HepG2 (cell line): ENCODE data around the gene IMPDH1. TPM values are rescaled to one million over a fixed set of nuclear protein-coding genes. Genes with fewer than 3 reads are reported as not detected.

Experiments used
- ATAC-seq: fragments of 200-7000 bp; cut with Tn5 transposase; 3 replicates; pipeline ENCODE4 v1.9.1; 2020; ENCODE audit warnings: mild to moderate bottlenecking, moderate library complexity
- BruUV-seq: library from RNA; stranded (reverse); fragments of 400-500 nt; replicated peaks from 2 replicates; lab custom pipeline; 2021; lab: Mats Ljungman, UMichigan
- CTCF ChIA-PET: fragments of 300-600 bp; formaldehyde crosslinking; extraction: SDS; loops from one replicate; lab custom pipeline; 2021; ENCODE audit warnings: low total read pairs, inconsistent platforms, low intra/inter-chr PET ratio; lab: Yijun Ruan, JAX
- POLR2A ChIA-PET: fragments of 350-600 bp; sonication (Branson Sonifier 250); formaldehyde crosslinking; loops from one replicate; lab custom pipeline; 2020; ENCODE audit warnings: antibody characterized with exemption, inconsistent platforms; lab: Yijun Ruan, JAX
- DNase-seq: peaks from one replicate; pipeline ENCODE4 v3.0.0-alpha.2; 2015; ENCODE audit warnings: low spot score
- FAIRE-seq: peaks from 3 replicates; lab custom pipeline; 2011; peaks lifted over from hg19 to GRCh38; lab: Jason Lieb, UNC
- H2AFZ ChIP-seq: one replicate; pipeline ENCODE4 v1.6.1; 2011; ENCODE audit warnings: low read length, inconsistent platforms
- H3K27ac ChIP-seq: fragments of 300-600 bp; 3 replicates; pipeline ENCODE4 v1.8.0; 2011; ENCODE audit warnings: mixed run types, mild to moderate bottlenecking, mixed read lengths, low read length, inconsistent platforms; ENCODE audit not compliant: insufficient read depth; ENCODE audit errors: extremely low read length
- H3K27me3 ChIP-seq, 2 experiments: fragments of 200-600 bp in 1 of 2; 2 replicates in 1 of 2; 3 replicates in 1 of 2; pipeline versions ENCODE4 v1.6.0 to v1.8.0; 2011; ENCODE audit warnings: low read length in 2 of 2, mild to moderate bottlenecking in 2 of 2, moderate library complexity in 2 of 2, inconsistent platforms in 1 of 2; ENCODE audit not compliant: insufficient read depth in 2 of 2, control insufficient read depth in 1 of 2
- H3K36me3 ChIP-seq, 2 experiments: fragments of 200-600 bp in 1 of 2; replicated peaks in 1 of 2; 2 replicates in 1 of 2; 3 replicates in 1 of 2; pipeline versions ENCODE4 v1.5.1 to v1.8.0; 2011; ENCODE audit warnings: low read length in 2 of 2, inconsistent platforms in 1 of 2; ENCODE audit not compliant: insufficient read depth in 2 of 2, control insufficient read depth in 1 of 2
- H3K4me1 ChIP-seq: 2 replicates; pipeline ENCODE4 v1.5.1; 2012; ENCODE audit warnings: low read length, inconsistent platforms; ENCODE audit not compliant: insufficient read depth
- H3K4me2 ChIP-seq: 2 replicates; pipeline ENCODE4 v1.6.0; 2011; ENCODE audit warnings: low read depth, low read length, inconsistent platforms
- H3K4me3 ChIP-seq, 3 experiments: fragments of 200-600 bp in 1 of 3; sonication (generic), shearing (Covaris generic) in 1 of 3; replicated peaks in 1 of 3; 2 replicates each; pipeline ENCODE4 v1.5.1; 2011 to 2016; ENCODE audit warnings: low read length in 3 of 3, inconsistent platforms in 2 of 3, low read depth in 2 of 3, mild to moderate bottlenecking in 2 of 3, control low read depth in 1 of 3, mixed read lengths in 1 of 3; ENCODE audit not compliant: insufficient read depth in 1 of 3
- H3K79me2 ChIP-seq: one replicate; pipeline ENCODE4 v1.6.1; 2011; ENCODE audit warnings: low read length, inconsistent platforms; ENCODE audit not compliant: insufficient read depth
- H3K9ac ChIP-seq: 2 replicates; pipeline ENCODE4 v1.6.0; 2011; ENCODE audit warnings: mild to moderate bottlenecking, low read depth, low read length, inconsistent platforms; ENCODE audit not compliant: insufficient read depth
- H3K9me3 ChIP-seq: 2 replicates; pipeline ENCODE4 v1.5.1; 2012; ENCODE audit warnings: mild to moderate bottlenecking, low read length
- H4K20me1 ChIP-seq: 2 replicates; pipeline ENCODE4 v1.6.0; 2011; ENCODE audit warnings: inconsistent platforms, mild to moderate bottlenecking, low read length, moderate library complexity; ENCODE audit not compliant: insufficient read depth
- AHR ChIP-seq: IDR thresholded peaks from 2 replicates; pipeline ENCODE4 v1.6.1; 2018; ENCODE audit warnings: missing genetic modification reagents, missing compliant biosample characterization
- HNF1B ChIP-seq: sonication (generic); formaldehyde crosslinking; IDR thresholded peaks from 2 replicates; pipeline ENCODE4 v1.5.1; 2020; ENCODE audit warnings: mild to moderate bottlenecking, moderate library complexity, missing genetic modification reagents
- HOXD1 ChIP-seq: sonication (generic); formaldehyde crosslinking; IDR thresholded peaks from 2 replicates; pipeline ENCODE4 v1.5.0; 2020; ENCODE audit warnings: missing genetic modification reagents
- JUND ChIP-seq: sonication (generic); formaldehyde crosslinking; IDR thresholded peaks from 2 replicates; pipeline ENCODE4 v1.8.0; 2022; ENCODE audit warnings: mild to moderate bottlenecking, missing genetic modification reagents
- MIXL1 ChIP-seq: IDR thresholded peaks from 2 replicates; pipeline ENCODE4 v1.6.1; 2016
- MYPOP ChIP-seq: sonication (generic); formaldehyde crosslinking; IDR thresholded peaks from 2 replicates; pipeline ENCODE4 v1.8.1; 2023; ENCODE audit warnings: mild to moderate bottlenecking, moderate library complexity, missing genetic modification reagents
- WGBS: methylation state at CpG from one replicate; pipeline ENCODE4 v1.1.6; 2017; ENCODE audit warnings: low lambda C conversion rate; 5-methylcytosine and 5-hydroxymethylcytosine counted together
- in situ Hi-C: cut with HindIII; loops from 2 replicates; pipeline ENCODE4 v1.10.0; 2017; ENCODE audit warnings: low pct_unique_long_range_greater_than_20kb; ENCODE audit not compliant: extremely low pct_ligation_motif_present
- intact Hi-C: fragments of 100-400 bp; cut with micrococcal nuclease; formaldehyde crosslinking; loops from one replicate; pipeline ENCODE4 v1.10.0; 2022; ENCODE audit not compliant: unreplicated experiment
- polyA plus RNA-seq, 8 experiments: library from polyadenylated mRNA; depleted of rRNA in 3 of 8; stranded (reverse) in 7 of 8; unstranded in 1 of 8; fragments of >200 nt; fragmentation: Illumina TruSeq in 4 of 8; extraction: Trizol in 4 of 8; gene quantifications; 2 replicates each; pipeline versions ENCODE4 v1.2.1 to v1.2.3, GENCODE V29; 2011 to 2016; ENCODE audit warnings: low read depth in 4 of 8, missing spikeins in 1 of 8, mixed read lengths in 1 of 8; ENCODE audit not compliant: insufficient read depth in 1 of 8
- total RNA-seq, 5 experiments: library from RNA; depleted of rRNA; stranded (reverse); fragments of >200 nt; fragmentation: Illumina TruSeq; extraction: Trizol; gene quantifications; 2 replicates each; pipeline ENCODE4 v1.2.3, GENCODE V29; 2016; ENCODE audit warnings: low read depth in 1 of 5

Gene IMPDH1
- total and polyA plus RNA-seq, 2 of the 13 experiments (the other 11 are each of a cell fraction or from before 2014, with no cell fraction given): 22.8 to 34.0 TPM

- no peak overlapping the region for H3K4me3 ChIP-seq
- H3K4me2 ChIP-seq: no peak overlapping the region
- BruUV-seq: no TSS peak
- no peaks in the 10 kb centered on the region for H3K9me3 ChIP-seq
- no peaks in the 10 kb centered on the region for H4K20me1 ChIP-seq
- ChIA-PET CTCF (no interaction called here), POLR2A (no interaction called here)
- no peak for TF ChIP-seq MYPOP (CRISPR knock-in tag)
- TF ChIP-seq HNF1B (CRISPR knock-in tag): no peak
- no peak for TF ChIP-seq HOXD1 (CRISPR knock-in tag)
- no peak for TF ChIP-seq JUND (CRISPR knock-in tag)
- no peak for TF ChIP-seq AHR
- no peak for TF ChIP-seq MIXL1 (CRISPR knock-in tag)
- no peaks in the 10 kb centered on the region for H3K79me2 ChIP-seq
- H3K27ac ChIP-seq: no peak overlapping the region
- H3K9ac ChIP-seq: no peak overlapping the region
- 63% methylated on average over 4 of the region's 4 CpGs for WGBS
- no peak for DNase-seq
- no peak for ATAC-seq
- in situ Hi-C loops: loop anchor here (25.0 kb wide), 1 partner anchor 439 kb away; no protein-coding TSS in a partner anchor
- peaks cover 0 to 18% of the 10 kb centered on the region in 2 experiments; a peak in 3 of 5 replicates for H3K27me3 ChIP-seq
- FAIRE-seq: no peak
- H3K4me1 ChIP-seq: peaks cover 32% of the 10 kb centered on the region
- H2AFZ ChIP-seq: no peak overlapping the region
- intact Hi-C loops: no loop called here
- no peaks in the 10 kb centered on the region for H3K36me3 ChIP-seq
Measured at GRCh38 chr7:128447941-128448564, 38.3 kb upstream of the IMPDH1 start.
